Activated CD8-positive, alpha-beta memory T cell treated with anti-CD3 and anti-CD28 coated beads, Interleukin-2, amount 50 U/mL, for 1 hour (primary cell): ENCODE results near the gene IFNGR1.
"Not testable (repeated sequence)": the region's sequence is repeated elsewhere in the genome, so short reads cannot be mapped to it uniquely, and the experiment has no call there.

Experiments used
- DNase-seq: peaks from one replicate; pipeline ENCODE4 v3.0.0-alpha.2; 2020; ENCODE audit errors: extremely low read depth

IFNGR1 gene

GRCh38 chr6:137213813-137214212, 5.4 kb downstream of the IFNGR1 start:
- no peak for DNase-seq

GRCh38 chr6:137213331-137213740, 5.8 kb downstream of the IFNGR1 start:
- DNase-seq = no peak

- DNase-seq = no peak
These were observed 7.3 kb downstream of the IFNGR1 start for GRCh38 chr6:137211910-137212309.

- no peak for DNase-seq
These were observed 8.3 kb downstream of the IFNGR1 start for GRCh38 chr6:137210903-137211302.

GRCh38 chr6:137208279-137208678, 10.9 kb downstream of the IFNGR1 start:
- DNase-seq = no peak

GRCh38 chr6:137207457-137207856, 11.7 kb downstream of the IFNGR1 start:
- DNase-seq = not testable (repeated sequence)

- DNase-seq = no peak
These were observed 12.6 kb downstream of the IFNGR1 start for GRCh38 chr6:137206577-137206976.

GRCh38 chr6:137203256-137203655, 15.9 kb downstream of the IFNGR1 start:
- DNase-seq = no peak

- DNase-seq = no peak
These were observed 17.1 kb downstream of the IFNGR1 start for GRCh38 chr6:137202078-137202477.

GRCh38 chr6:137201006-137201405, 18.2 kb downstream of the IFNGR1 start:
- DNase-seq = no peak

GRCh38 chr6:137200288-137200687, 18.9 kb downstream of the IFNGR1 start:
- no peak for DNase-seq

GRCh38 chr6:137197684-137198645, 21.2 kb downstream of the IFNGR1 start:
- DNase-seq = no peak

- no peak for DNase-seq
These were observed 25.7 kb downstream of the IFNGR1 start for GRCh38 chr6:137193256-137194070.

GRCh38 chr6:137192821-137193220, 26.4 kb downstream of the IFNGR1 start:
- no peak for DNase-seq

GRCh38 chr6:137191670-137192069, 27.5 kb downstream of the IFNGR1 start:
- DNase-seq = no peak

- no peak for DNase-seq
These were observed 27.9 kb downstream of the IFNGR1 start for GRCh38 chr6:137191236-137191635.

- DNase-seq = no peak
These were observed 28.5 kb downstream of the IFNGR1 start for GRCh38 chr6:137190583-137191094.

GRCh38 chr6:137188855-137189254, 30.3 kb downstream of the IFNGR1 start:
- DNase-seq = no peak

- no peak for DNase-seq
These were observed 33.9 kb downstream of the IFNGR1 start for GRCh38 chr6:137185290-137185689.

- DNase-seq = no peak
These were observed 36.5 kb downstream of the IFNGR1 start for GRCh38 chr6:137182654-137183073.

GRCh38 chr6:137181891-137182653, 37.1 kb downstream of the IFNGR1 start:
- DNase-seq = no peak

- DNase-seq = no peak
These were observed 41.6 kb downstream of the IFNGR1 start for GRCh38 chr6:137177611-137178010.
